ENCODE results near the gene TMEM185A. TPM values are rescaled to one million over a fixed set of nuclear protein-coding genes. Genes with fewer than 3 reads are reported as not detected.

The TMEM185A gene
- polyA plus RNA-seq, 1 donor from 2014 or later, result 36.5 TPM

DNA sequence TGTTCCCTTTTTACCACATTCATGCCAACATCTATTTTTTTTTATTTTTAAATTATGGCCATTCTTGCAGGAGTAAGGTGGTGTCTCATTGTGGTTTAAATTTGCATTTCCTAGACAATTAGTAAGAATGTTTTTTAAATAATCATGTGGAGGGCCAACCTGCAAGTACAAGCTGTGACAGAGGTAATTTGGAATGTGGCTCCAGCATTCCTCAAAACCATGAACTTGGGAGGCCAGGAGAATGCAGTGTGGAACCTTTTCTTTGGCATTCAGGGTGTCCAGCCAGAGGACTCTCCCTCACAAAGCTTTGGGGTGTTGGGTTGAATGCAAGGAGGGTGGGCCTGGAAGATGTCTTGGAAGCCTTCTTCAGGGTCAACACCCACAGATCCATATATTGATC, 7.3 kb upstream of the TMEM185A start:
- H2AFZ ChIP-seq (ENCODE audit: low read depth, low read length), result no peak overlapping the region
- no peaks in the 10 kb centered on the region for H4K20me1 ChIP-seq (ENCODE audit: insufficient read depth)
- no peaks in the 10 kb centered on the region for H3K9me3 ChIP-seq (ENCODE audit: low read length)
- H3F3A ChIP-seq (ENCODE audit: insufficient read depth, low read length, poor library complexity, severe bottlenecking), result no peaks in the 10 kb centered on the region
- no peak overlapping the region for H3K9ac ChIP-seq (ENCODE audit: low read length)
- no peak overlapping the region for H3K4me2 ChIP-seq (ENCODE audit: low read length)
- no peaks in the 10 kb centered on the region for H3K79me2 ChIP-seq (replicated peaks; ENCODE audit: insufficient read depth, low read length)
- no peaks in the 10 kb centered on the region for H3K36me3 ChIP-seq (ENCODE audit: insufficient read depth, low read length)
- no peak for TF ChIP-seq TAF1 (IDR thresholded peaks at IDR 0.05; ENCODE audit: low read depth)
- TF ChIP-seq SMC3 (conservative IDR thresholded peaks at IDR 0.05; ENCODE audit: poor library complexity), result no peak
- no peak for TF ChIP-seq RAD21 (conservative IDR thresholded peaks at IDR 0.05)
- no peak for TF ChIP-seq EP300 (conservative IDR thresholded peaks at IDR 0.05; ENCODE audit: poor library complexity, severe bottlenecking)
- TF ChIP-seq EZH2 (IDR thresholded peaks at IDR 0.05; ENCODE audit: borderline replicate concordance, insufficient read depth, low read length, poor library complexity, severe bottlenecking), result no peak
- TF ChIP-seq POLR2AphosphoS5 (IDR thresholded peaks at IDR 0.05), result no peak
- TF ChIP-seq, protein P1, sequence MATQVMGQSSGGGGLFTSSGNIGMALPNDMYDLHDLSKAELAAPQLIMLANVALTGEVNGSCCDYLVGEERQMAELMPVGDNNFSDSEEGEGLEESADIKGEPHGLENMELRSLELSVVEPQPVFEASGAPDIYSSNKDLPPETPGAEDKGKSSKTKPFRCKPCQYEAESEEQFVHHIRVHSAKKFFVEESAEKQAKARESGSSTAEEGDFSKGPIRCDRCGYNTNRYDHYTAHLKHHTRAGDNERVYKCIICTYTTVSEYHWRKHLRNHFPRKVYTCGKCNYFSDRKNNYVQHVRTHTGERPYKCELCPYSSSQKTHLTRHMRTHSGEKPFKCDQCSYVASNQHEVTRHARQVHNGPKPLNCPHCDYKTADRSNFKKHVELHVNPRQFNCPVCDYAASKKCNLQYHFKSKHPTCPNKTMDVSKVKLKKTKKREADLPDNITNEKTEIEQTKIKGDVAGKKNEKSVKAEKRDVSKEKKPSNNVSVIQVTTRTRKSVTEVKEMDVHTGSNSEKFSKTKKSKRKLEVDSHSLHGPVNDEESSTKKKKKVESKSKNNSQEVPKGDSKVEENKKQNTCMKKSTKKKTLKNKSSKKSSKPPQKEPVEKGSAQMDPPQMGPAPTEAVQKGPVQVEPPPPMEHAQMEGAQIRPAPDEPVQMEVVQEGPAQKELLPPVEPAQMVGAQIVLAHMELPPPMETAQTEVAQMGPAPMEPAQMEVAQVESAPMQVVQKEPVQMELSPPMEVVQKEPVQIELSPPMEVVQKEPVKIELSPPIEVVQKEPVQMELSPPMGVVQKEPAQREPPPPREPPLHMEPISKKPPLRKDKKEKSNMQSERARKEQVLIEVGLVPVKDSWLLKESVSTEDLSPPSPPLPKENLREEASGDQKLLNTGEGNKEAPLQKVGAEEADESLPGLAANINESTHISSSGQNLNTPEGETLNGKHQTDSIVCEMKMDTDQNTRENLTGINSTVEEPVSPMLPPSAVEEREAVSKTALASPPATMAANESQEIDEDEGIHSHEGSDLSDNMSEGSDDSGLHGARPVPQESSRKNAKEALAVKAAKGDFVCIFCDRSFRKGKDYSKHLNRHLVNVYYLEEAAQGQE (IDR thresholded peaks at IDR 0.05; ENCODE audit: borderline replicate concordance), result no peak
- TF ChIP-seq MXI1 (conservative IDR thresholded peaks at IDR 0.05; ENCODE audit: poor library complexity, severe bottlenecking), result no peak
- TF ChIP-seq, protein P2, sequence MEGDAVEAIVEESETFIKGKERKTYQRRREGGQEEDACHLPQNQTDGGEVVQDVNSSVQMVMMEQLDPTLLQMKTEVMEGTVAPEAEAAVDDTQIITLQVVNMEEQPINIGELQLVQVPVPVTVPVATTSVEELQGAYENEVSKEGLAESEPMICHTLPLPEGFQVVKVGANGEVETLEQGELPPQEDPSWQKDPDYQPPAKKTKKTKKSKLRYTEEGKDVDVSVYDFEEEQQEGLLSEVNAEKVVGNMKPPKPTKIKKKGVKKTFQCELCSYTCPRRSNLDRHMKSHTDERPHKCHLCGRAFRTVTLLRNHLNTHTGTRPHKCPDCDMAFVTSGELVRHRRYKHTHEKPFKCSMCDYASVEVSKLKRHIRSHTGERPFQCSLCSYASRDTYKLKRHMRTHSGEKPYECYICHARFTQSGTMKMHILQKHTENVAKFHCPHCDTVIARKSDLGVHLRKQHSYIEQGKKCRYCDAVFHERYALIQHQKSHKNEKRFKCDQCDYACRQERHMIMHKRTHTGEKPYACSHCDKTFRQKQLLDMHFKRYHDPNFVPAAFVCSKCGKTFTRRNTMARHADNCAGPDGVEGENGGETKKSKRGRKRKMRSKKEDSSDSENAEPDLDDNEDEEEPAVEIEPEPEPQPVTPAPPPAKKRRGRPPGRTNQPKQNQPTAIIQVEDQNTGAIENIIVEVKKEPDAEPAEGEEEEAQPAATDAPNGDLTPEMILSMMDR (IDR thresholded peaks at IDR 0.05; ENCODE audit: poor library complexity, severe bottlenecking), result no peak
- no peak overlapping the region for H3K4me3 ChIP-seq (ENCODE audit: low read length)
- no peak overlapping the region for H3K27ac ChIP-seq (ENCODE audit: low read length)
- no peaks in the 10 kb centered on the region for H3K27me3 ChIP-seq (ENCODE audit: insufficient read depth, low read depth, low read length)
- H3K9me2 ChIP-seq (ENCODE audit: insufficient read depth, low read length), result no peaks in the 10 kb centered on the region

DNA sequence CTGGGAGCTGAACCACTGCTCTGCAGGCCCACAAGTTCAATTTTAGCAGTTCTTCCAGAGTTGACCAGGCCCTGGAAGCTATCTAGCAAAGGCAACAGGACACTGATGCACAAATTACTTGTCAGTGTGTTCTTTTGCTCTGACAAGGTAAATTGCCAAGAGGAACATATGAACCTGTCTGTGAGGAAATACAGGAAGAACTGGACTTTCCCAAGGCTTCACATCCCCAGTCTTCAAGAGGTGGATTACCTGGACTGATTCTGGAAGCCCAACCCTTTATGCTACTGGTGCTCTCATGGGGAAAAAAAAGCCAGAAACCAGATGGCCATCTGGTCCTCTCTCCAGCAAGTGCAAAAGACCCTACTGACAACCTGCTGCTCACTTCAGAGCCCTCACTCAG, 1.9 kb upstream of the TMEM185A start:
- TF ChIP-seq, protein P1 (IDR thresholded peaks at IDR 0.05; ENCODE audit: borderline replicate concordance), result no peak
- TF ChIP-seq EZH2 (IDR thresholded peaks at IDR 0.05; ENCODE audit: borderline replicate concordance, insufficient read depth, low read length, poor library complexity, severe bottlenecking) (no peak), MXI1 (conservative IDR thresholded peaks at IDR 0.05; ENCODE audit: poor library complexity, severe bottlenecking) (no peak), EP300 (conservative IDR thresholded peaks at IDR 0.05; ENCODE audit: poor library complexity, severe bottlenecking) (no peak), POLR2AphosphoS5 (IDR thresholded peaks at IDR 0.05) (no peak), RAD21 (conservative IDR thresholded peaks at IDR 0.05) (no peak), SMC3 (conservative IDR thresholded peaks at IDR 0.05; ENCODE audit: poor library complexity) (no peak), TAF1 (IDR thresholded peaks at IDR 0.05; ENCODE audit: low read depth) (no peak)
- TF ChIP-seq, protein P2 (IDR thresholded peaks at IDR 0.05; ENCODE audit: poor library complexity, severe bottlenecking), result no peak
- H3F3A ChIP-seq (ENCODE audit: insufficient read depth, low read length, poor library complexity, severe bottlenecking), result no peaks in the 10 kb centered on the region
- no peak overlapping the region for H3K4me3 ChIP-seq (ENCODE audit: low read length)
- H3K9me2 ChIP-seq (ENCODE audit: insufficient read depth, low read length), result no peaks in the 10 kb centered on the region
- H3K79me2 ChIP-seq (replicated peaks; ENCODE audit: insufficient read depth, low read length), result peaks cover 2% of the 10 kb centered on the region
- H3K4me2 ChIP-seq (ENCODE audit: low read length), result no peak overlapping the region
- H3K9me3 ChIP-seq (ENCODE audit: low read length), result no peaks in the 10 kb centered on the region
- no peak overlapping the region for H2AFZ ChIP-seq (ENCODE audit: low read depth, low read length)
- no peaks in the 10 kb centered on the region for H4K20me1 ChIP-seq (ENCODE audit: insufficient read depth)
- no peaks in the 10 kb centered on the region for H3K36me3 ChIP-seq (ENCODE audit: insufficient read depth, low read length)
- no peak overlapping the region for H3K27ac ChIP-seq (ENCODE audit: low read length)
- H3K9ac ChIP-seq (ENCODE audit: low read length), result no peak overlapping the region
- H3K27me3 ChIP-seq (ENCODE audit: insufficient read depth, low read depth, low read length), result peaks cover 3% of the 10 kb centered on the region

Measured in neural cell (in vitro differentiated cells).